ENCODE results near the gene NARS2.
"Not testable (repeated sequence)": the region's sequence is repeated elsewhere in the genome, so short reads cannot be mapped to it uniquely, and the experiment has no call there.

Gene NARS2

GRCh38 chr11:78564490-78565467 is 9.9 kb downstream of the NARS2 start:
- no peak overlapping the region for H3K4me3 ChIP-seq (replicated peaks in 1 of 2; ENCODE audit: low read depth in 2 of 2, low read length in 2 of 2)
- DNase-seq (ENCODE audit: low read depth in 2 of 2): peak; percentile 81 to 85
- TF ChIP-seq CTCF (IDR thresholded peaks at IDR 0.05; ENCODE audit: low read depth, low read length): peak; percentile 64

- not testable (repeated sequence) for H3K4me3 ChIP-seq (replicated peaks in 1 of 2; ENCODE audit: low read depth in 2 of 2, low read length in 2 of 2); DNase-seq (ENCODE audit: low read depth in 2 of 2)
Measured at GRCh38 chr11:78564037-78564436, 10.6 kb downstream of the NARS2 start.

- H3K4me3 ChIP-seq (replicated peaks in 1 of 2; ENCODE audit: low read depth in 2 of 2, low read length in 2 of 2); DNase-seq (ENCODE audit: low read depth in 2 of 2): not testable (repeated sequence)
Measured at GRCh38 chr11:78563090-78563489, 11.6 kb downstream of the NARS2 start.

- H3K4me3 ChIP-seq (replicated peaks in 1 of 2; ENCODE audit: low read depth in 2 of 2, low read length in 2 of 2): no peak overlapping the region
- no peak for TF ChIP-seq CTCF (IDR thresholded peaks at IDR 0.05; ENCODE audit: low read depth, low read length)
- peak; percentile 77 to 80 for DNase-seq (ENCODE audit: low read depth in 2 of 2)
Measured at GRCh38 chr11:78562398-78562797, 12.3 kb downstream of the NARS2 start.

- TF ChIP-seq CTCF (IDR thresholded peaks at IDR 0.05; ENCODE audit: low read depth, low read length): no peak
- DNase-seq (ENCODE audit: low read depth in 2 of 2): peak; percentile 66 to 67
- H3K4me3 ChIP-seq (replicated peaks in 1 of 2; ENCODE audit: low read depth in 2 of 2, low read length in 2 of 2): no peak overlapping the region
Measured at GRCh38 chr11:78560826-78561484, 13.7 kb downstream of the NARS2 start.

GRCh38 chr11:78560153-78560552 is 14.5 kb downstream of the NARS2 start:
- DNase-seq (ENCODE audit: low read depth in 2 of 2): no peak
- no peak overlapping the region for H3K4me3 ChIP-seq (replicated peaks in 1 of 2; ENCODE audit: low read depth in 2 of 2, low read length in 2 of 2)
- TF ChIP-seq CTCF (IDR thresholded peaks at IDR 0.05; ENCODE audit: low read depth, low read length): no peak

GRCh38 chr11:78557236-78557635 is 17.4 kb downstream of the NARS2 start:
- TF ChIP-seq CTCF (IDR thresholded peaks at IDR 0.05; ENCODE audit: low read depth, low read length): no peak
- no peak overlapping the region for H3K4me3 ChIP-seq (replicated peaks in 1 of 2; ENCODE audit: low read depth in 2 of 2, low read length in 2 of 2)
- no peak for DNase-seq (ENCODE audit: low read depth in 2 of 2)

Measured in cardiac fibroblast (primary cell).